CD4-positive, alpha-beta T cell (primary cell): ENCODE results near the gene CBARP. TPM values are rescaled to one million over a fixed set of nuclear protein-coding genes. Genes with fewer than 3 reads are reported as not detected.

Experiments used
- ATAC-seq: fragments of 200-7000 bp; cut with Tn5 transposase; one replicate; pipeline ENCODE4 v1.10.0; 2022; ENCODE audit warnings: mild to moderate bottlenecking; ENCODE audit not compliant: poor library complexity
- CTCF ChIA-PET: fragments of 350-600 bp; sonication (Branson Sonifier 250); formaldehyde crosslinking; loops from one replicate; lab custom pipeline; 2021; ENCODE audit warnings: antibody characterized with exemption, inconsistent platforms; lab: Charles Lee
- POLR2A ChIA-PET: fragments of 350-600 bp; sonication (Branson Sonifier 250); formaldehyde crosslinking; loops from one replicate; lab custom pipeline; 2021; ENCODE audit warnings: antibody characterized with exemption, inconsistent platforms; lab: Charles Lee
- DNase-seq, 14 experiments: peaks; one replicate each; pipeline ENCODE4 v3.0.0-alpha.2; 2013 to 2020; ENCODE audit warnings: mixed read lengths in 2 of 14
- H3K27ac ChIP-seq, 2 donors: one replicate each; pipeline versions ENCODE4 v1.5.1 to v1.7.0; 2013; ENCODE audit warnings: low read length in 2 of 2, low read depth in 1 of 2, mild to moderate bottlenecking in 1 of 2
- H3K27me3 ChIP-seq, 2 experiments: 1 replicate in 1 of 2; 2 replicates in 1 of 2; pipeline versions ENCODE4 v1.6.1 to v1.7.0; 2013; ENCODE audit warnings: low read length in 2 of 2, control low read depth in 1 of 2, mild to moderate bottlenecking in 1 of 2, moderate library complexity in 1 of 2; ENCODE audit not compliant: insufficient read depth in 2 of 2, control insufficient read depth in 1 of 2
- H3K36me3 ChIP-seq: one replicate; pipeline ENCODE4 v1.6.1; 2013; ENCODE audit warnings: low read length, control low read depth; ENCODE audit not compliant: insufficient read depth
- H3K4me1 ChIP-seq: one replicate; pipeline ENCODE4 v1.6.1; 2013; ENCODE audit warnings: low read length, control low read depth; ENCODE audit not compliant: insufficient read depth
- H3K4me3 ChIP-seq: one replicate; pipeline ENCODE4 v1.5.1; 2013; ENCODE audit warnings: mild to moderate bottlenecking, low read length, moderate library complexity
- H3K9me3 ChIP-seq, 2 experiments: 1 replicate in 1 of 2; 2 replicates in 1 of 2; pipeline versions ENCODE4 v1.6.1 to v1.7.0; 2013; ENCODE audit warnings: low read length in 2 of 2, mild to moderate bottlenecking in 2 of 2, control low read depth in 1 of 2, moderate library complexity in 1 of 2; ENCODE audit not compliant: control insufficient read depth in 1 of 2, insufficient read depth in 1 of 2
- H3K27ac Mint-ChIP-seq: one replicate; pipeline ENCODE4 v1.8.0; 2020; ENCODE audit warnings: mixed read lengths
- H3K27me3 Mint-ChIP-seq: one replicate; pipeline ENCODE4 v1.8.0; 2021; ENCODE audit warnings: mixed read lengths
- H3K36me3 Mint-ChIP-seq: one replicate; pipeline ENCODE4 v1.8.0; 2021; ENCODE audit warnings: low read depth, mixed read lengths
- H3K4me1 Mint-ChIP-seq: one replicate; pipeline ENCODE4 v1.8.0; 2021; ENCODE audit warnings: low read depth, mixed read lengths
- H3K4me3 Mint-ChIP-seq: one replicate; pipeline ENCODE4 v1.8.0; 2020; ENCODE audit warnings: mild to moderate bottlenecking, mixed read lengths
- H3K9me3 Mint-ChIP-seq: one replicate; pipeline ENCODE4 v1.8.0; 2020; ENCODE audit warnings: mixed read lengths
- intact Hi-C, 2 experiments: fragments of 100-400 bp; cut with DNase I in 1 of 2; cut with micrococcal nuclease in 1 of 2; formaldehyde crosslinking; loops; one replicate each; pipeline versions ENCODE4 v1.15.1 to v1.9.0; 2023 to 2025; cut with DNase I, micrococcal nuclease
- total RNA-seq, 174 experiments: library from RNA in 2 of 174; stranded (reverse) in 2 of 174; gene quantifications; one replicate each; pipeline ENCODE4 v1.2.3 and lab custom pipeline; 2021 to 2026
- TF ChIP-seq, protein P1 (sequence below): fragments of 200-600 bp; IDR thresholded peaks from one replicate; pipeline ENCODE4 v1.8.0; 2022; ENCODE audit warnings: antibody characterized with exemption, mild to moderate bottlenecking

Gene CBARP
- total RNA-seq, 2 experiments from 2014 or later: 0.22 TPM; not detected in 1

DNA sequence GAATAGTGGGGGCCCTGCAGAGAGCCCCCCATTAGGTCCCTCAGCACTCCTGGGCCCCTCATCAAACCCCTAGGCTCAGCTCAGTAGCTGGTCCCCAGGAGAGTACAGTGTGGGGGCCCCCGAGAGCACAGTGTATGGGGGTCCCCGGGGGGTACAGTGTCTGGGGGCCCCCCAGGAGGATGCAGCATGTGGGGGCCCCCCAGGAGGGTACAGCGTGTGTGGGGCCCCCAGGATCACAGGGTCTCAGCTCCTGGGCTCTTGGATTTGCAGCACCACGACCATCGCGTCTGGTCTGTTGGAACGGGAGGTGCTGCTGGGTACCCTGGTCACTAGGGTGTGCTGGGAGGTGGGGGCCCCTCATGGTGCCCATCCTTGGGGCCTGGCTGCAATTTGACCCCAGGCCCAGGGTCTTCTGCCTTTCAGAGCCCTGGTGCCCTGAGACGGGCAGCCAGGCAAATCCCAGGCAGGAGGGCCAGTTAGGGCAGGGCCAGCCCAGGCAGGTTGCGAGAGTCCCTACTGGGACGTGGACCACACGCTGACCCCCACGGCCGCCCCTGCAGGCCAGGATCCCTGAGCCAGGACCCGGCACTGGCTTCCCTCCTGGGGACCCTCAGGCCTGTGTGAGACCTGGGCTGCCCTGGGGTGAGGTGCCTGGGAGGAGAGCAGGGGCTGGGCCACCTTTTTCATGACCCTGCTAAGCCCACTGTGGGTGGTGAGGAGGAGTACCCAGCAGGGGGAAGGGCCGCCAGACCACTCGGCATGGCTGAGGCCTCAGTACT, 13.6 kb downstream of the CBARP start:
- H3K36me3 ChIP-seq: peaks cover 49% of the 10 kb centered on the region
- no peak overlapping the region for H3K27ac ChIP-seq
- H3K9me3 Mint-ChIP-seq: no peaks in the 10 kb centered on the region
- no peak overlapping the region for H3K27ac Mint-ChIP-seq
- ATAC-seq (no peak), DNase-seq (no peak)
- no peaks in the 10 kb centered on the region for H3K27me3 ChIP-seq
- CTCF ChIA-PET: no interaction called here
- POLR2A ChIA-PET: no interaction called here
- peaks cover 0 to 5% of the 10 kb centered on the region in 2 experiments for H3K9me3 ChIP-seq
- H3K27me3 Mint-ChIP-seq: no peaks in the 10 kb centered on the region
- no peaks in the 10 kb centered on the region for H3K4me1 Mint-ChIP-seq
- no peaks in the 10 kb centered on the region for H3K4me1 ChIP-seq
- H3K4me3 Mint-ChIP-seq: no peak overlapping the region
- H3K4me3 ChIP-seq: no peak overlapping the region
- intact Hi-C loops: no loop called here
- peaks cover 7% of the 10 kb centered on the region for H3K36me3 Mint-ChIP-seq
- TF ChIP-seq, protein P1, sequence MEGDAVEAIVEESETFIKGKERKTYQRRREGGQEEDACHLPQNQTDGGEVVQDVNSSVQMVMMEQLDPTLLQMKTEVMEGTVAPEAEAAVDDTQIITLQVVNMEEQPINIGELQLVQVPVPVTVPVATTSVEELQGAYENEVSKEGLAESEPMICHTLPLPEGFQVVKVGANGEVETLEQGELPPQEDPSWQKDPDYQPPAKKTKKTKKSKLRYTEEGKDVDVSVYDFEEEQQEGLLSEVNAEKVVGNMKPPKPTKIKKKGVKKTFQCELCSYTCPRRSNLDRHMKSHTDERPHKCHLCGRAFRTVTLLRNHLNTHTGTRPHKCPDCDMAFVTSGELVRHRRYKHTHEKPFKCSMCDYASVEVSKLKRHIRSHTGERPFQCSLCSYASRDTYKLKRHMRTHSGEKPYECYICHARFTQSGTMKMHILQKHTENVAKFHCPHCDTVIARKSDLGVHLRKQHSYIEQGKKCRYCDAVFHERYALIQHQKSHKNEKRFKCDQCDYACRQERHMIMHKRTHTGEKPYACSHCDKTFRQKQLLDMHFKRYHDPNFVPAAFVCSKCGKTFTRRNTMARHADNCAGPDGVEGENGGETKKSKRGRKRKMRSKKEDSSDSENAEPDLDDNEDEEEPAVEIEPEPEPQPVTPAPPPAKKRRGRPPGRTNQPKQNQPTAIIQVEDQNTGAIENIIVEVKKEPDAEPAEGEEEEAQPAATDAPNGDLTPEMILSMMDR: no peak

DNA sequence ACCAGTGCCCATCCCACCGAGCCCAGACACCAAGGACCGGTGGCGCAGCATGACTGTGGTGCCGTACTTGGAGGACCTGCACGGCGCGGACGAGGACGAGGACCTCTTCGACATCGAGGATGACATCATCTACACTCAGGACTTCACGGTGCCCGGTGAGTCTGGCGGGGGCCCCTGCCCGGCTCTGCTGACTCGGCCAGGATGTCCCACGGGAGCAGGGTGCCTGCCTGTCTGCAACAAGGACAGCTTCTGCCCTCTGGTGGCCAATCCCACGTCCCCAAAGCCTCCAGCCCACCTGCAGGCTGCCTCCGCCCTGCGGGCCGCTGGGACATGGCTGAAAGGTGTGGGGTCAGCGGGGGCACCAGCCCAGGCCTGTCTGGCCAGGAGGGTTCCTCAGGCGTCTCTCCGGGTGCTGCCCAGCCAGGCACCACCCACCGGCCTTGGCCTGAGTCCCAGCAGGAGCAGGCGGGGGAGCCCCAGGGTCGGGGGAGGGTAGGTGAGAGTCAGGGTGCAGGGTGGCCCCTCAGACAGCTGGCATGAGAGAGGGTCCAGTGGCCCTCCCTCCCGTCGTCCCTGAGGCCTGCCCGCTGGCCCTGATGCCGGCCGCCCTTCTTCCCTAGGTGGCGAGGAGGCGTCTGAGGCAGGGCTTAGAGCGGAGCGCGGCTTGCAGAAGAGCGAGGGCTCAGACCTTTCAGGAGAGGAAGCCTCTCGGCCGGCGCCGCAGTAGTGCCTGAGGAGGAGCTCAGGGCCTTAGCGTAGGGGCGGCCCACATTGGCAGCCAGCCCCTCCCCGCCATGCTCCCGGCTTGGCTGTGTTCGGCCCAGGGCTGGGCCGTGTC, 14.6 kb downstream of the CBARP start:
- H3K4me1 ChIP-seq: no peaks in the 10 kb centered on the region
- Mint-ChIP-seq H3K4me1 (no peaks in the 10 kb centered on the region), H3K27me3 (no peaks in the 10 kb centered on the region), H3K9me3 (no peaks in the 10 kb centered on the region), H3K36me3 (peaks cover 7% of the 10 kb centered on the region), H3K27ac (no peak overlapping the region), H3K4me3 (no peak overlapping the region)
- H3K27me3 ChIP-seq: no peaks in the 10 kb centered on the region
- TF ChIP-seq, protein P1: no peak
- no peak overlapping the region for H3K4me3 ChIP-seq
- no peak overlapping the region for H3K27ac ChIP-seq
- intact Hi-C loops: no loop called here
- ATAC-seq (peak; percentile 37), DNase-seq (peak in 3 of 14 experiments; percentile 43 to 64 (median 57))
- peaks cover 0 to 5% of the 10 kb centered on the region in 2 experiments for H3K9me3 ChIP-seq
- CTCF ChIA-PET: no interaction called here
- H3K36me3 ChIP-seq: peaks cover 49% of the 10 kb centered on the region
- POLR2A ChIA-PET: no interaction called here

DNA sequence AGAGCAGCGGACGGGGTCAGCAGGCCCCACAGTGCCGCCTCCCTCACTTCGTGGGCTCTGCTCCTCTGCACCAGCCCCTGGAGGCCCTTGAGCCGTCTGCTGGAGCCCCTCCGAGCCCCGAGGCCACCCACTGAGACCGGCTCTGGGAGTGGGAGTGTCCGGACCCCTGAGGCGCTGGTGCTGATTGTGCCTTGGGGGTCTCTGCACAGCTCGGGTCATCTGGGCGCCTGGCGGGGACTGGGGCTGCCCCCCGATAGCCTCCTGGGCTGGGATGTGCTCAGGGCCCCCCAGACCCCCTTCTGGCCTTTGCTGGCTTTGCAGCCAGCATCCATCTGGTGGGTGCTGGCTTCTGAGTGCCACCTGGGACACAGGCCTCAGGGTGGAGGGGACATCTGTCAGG, 15.4 kb downstream of the CBARP start:
- ChIA-PET POLR2A (no interaction called here), CTCF (no interaction called here)
- Mint-ChIP-seq H3K4me3 (no peak overlapping the region), H3K36me3 (peaks cover 10% of the 10 kb centered on the region), H3K9me3 (no peaks in the 10 kb centered on the region), H3K4me1 (no peaks in the 10 kb centered on the region), H3K27ac (no peak overlapping the region), H3K27me3 (no peaks in the 10 kb centered on the region)
- DNase-seq: no peak
- TF ChIP-seq, protein P1: no peak
- no peak overlapping the region for H3K27ac ChIP-seq
- peaks cover 0 to 5% of the 10 kb centered on the region in 2 experiments for H3K9me3 ChIP-seq
- no peak for ATAC-seq
- H3K4me1 ChIP-seq: no peaks in the 10 kb centered on the region
- H3K36me3 ChIP-seq: peaks cover 48% of the 10 kb centered on the region
- intact Hi-C loops: no loop called here
- H3K27me3 ChIP-seq: no peaks in the 10 kb centered on the region
- no peak overlapping the region for H3K4me3 ChIP-seq
